Measurements from ENCODE around the gene USP12. TPM values are rescaled to one million over a fixed set of nuclear protein-coding genes. Genes with fewer than 3 reads are reported as not detected.

The USP12 gene
- total RNA-seq, 1 donor from 2014 or later: 19.7 TPM

- H3K27me3 Mint-ChIP-seq (ENCODE audit: insufficient read depth, low read depth): peaks cover 4% of the 10 kb centered on the region
- no peaks in the 10 kb centered on the region for H4K20me1 ChIP-seq (ENCODE audit: low read depth)
- no peaks in the 10 kb centered on the region for H3K4me1 Mint-ChIP-seq
- H3K9me3 Mint-ChIP-seq: peaks cover 5% of the 10 kb centered on the region
- H3K4me3 ChIP-seq: no peak overlapping the region
- TF ChIP-seq EZH2phosphoT487 (IDR thresholded peaks at IDR 0.05): no peak
- no peak for TF ChIP-seq EZH2 (IDR thresholded peaks at IDR 0.05)
- TF ChIP-seq CTCF (IDR thresholded peaks at IDR 0.05): no peak
- H3K4me1 ChIP-seq: no peaks in the 10 kb centered on the region
- H3K9ac ChIP-seq: no peak overlapping the region
- H3K4me3 Mint-ChIP-seq: no peak overlapping the region
- H2AFZ ChIP-seq (replicated peaks): no peak overlapping the region
- H3K36me3 ChIP-seq: no peaks in the 10 kb centered on the region
- H3K9me3 ChIP-seq (ENCODE audit: low read depth): no peaks in the 10 kb centered on the region
- H3F3A ChIP-seq (ENCODE audit: low read depth): no peaks in the 10 kb centered on the region
- H3K79me2 ChIP-seq (ENCODE audit: low read depth): no peaks in the 10 kb centered on the region
- DNase-seq (ENCODE audit: low spot score): no peak
- H3K4me2 ChIP-seq: no peak overlapping the region
- H3K27ac ChIP-seq: no peak overlapping the region
- no peak overlapping the region for H3K27ac Mint-ChIP-seq
- H3K36me3 Mint-ChIP-seq: no peaks in the 10 kb centered on the region
- no peaks in the 10 kb centered on the region for H3K27me3 ChIP-seq
Measured at GRCh38 chr13:27200413-27201070, 28.9 kb upstream of the USP12 start.

DNA sequence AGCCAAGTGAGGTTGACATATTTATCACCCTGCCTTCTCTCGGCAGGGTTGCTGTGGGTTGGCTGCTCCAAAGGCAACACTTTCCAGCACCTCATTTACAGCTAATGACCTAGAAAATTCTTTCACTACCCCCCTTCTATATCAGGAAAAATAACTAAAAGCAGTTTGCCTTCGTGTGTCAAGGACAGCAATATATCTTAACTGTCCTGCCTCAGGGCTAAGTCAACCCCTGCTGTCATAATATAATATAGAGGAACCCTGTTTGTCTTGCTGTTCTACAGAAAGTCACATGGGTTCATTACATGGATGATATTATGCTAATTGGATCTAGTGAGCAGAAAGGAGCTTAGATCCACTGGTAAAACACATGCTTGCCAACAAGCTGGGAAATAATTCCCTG, 28.1 kb upstream of the USP12 start:
- Histone ChIP-seq H3K27ac (no peak overlapping the region), H3K9ac (no peak overlapping the region), H3K36me3 (no peaks in the 10 kb centered on the region), H3F3A (ENCODE audit: low read depth) (no peaks in the 10 kb centered on the region), H3K4me1 (no peaks in the 10 kb centered on the region), H3K9me3 (ENCODE audit: low read depth) (no peaks in the 10 kb centered on the region), H3K79me2 (ENCODE audit: low read depth) (no peaks in the 10 kb centered on the region), H2AFZ (replicated peaks) (no peak overlapping the region), H3K4me2 (no peak overlapping the region), H3K27me3 (no peaks in the 10 kb centered on the region), H4K20me1 (ENCODE audit: low read depth) (no peaks in the 10 kb centered on the region), H3K4me3 (no peak overlapping the region)
- Mint-ChIP-seq H3K36me3 (no peaks in the 10 kb centered on the region), H3K4me1 (peaks cover 8% of the 10 kb centered on the region), H3K27ac (no peak overlapping the region), H3K4me3 (no peak overlapping the region), H3K27me3 (ENCODE audit: insufficient read depth, low read depth) (peaks cover 5% of the 10 kb centered on the region), H3K9me3 (peaks cover 5% of the 10 kb centered on the region)
- no peak for DNase-seq (ENCODE audit: low spot score)
- TF ChIP-seq EZH2phosphoT487 (IDR thresholded peaks at IDR 0.05) (no peak), EZH2 (IDR thresholded peaks at IDR 0.05) (no peak), CTCF (IDR thresholded peaks at IDR 0.05) (no peak)

DNA sequence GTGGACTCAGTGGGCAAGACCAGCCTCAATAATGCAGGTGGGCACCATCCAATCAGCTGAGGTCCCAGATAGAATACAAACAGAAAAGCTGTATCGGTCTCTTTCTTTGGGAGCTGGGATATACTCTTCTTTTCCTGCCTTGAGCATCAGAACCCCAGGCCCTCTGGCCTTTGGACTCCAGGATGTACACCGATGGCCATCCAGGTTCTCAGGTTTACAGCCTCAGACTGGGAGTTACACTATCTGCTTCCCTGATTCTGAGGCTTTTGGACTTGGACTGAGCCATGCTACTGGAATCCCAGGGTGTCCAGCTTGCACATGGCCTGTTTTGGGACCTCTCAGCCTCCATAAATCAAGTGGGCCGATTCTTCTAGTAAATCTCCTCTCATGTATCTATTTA, 27.6 kb upstream of the USP12 start:
- Histone ChIP-seq H3K9me3 (ENCODE audit: low read depth) (no peaks in the 10 kb centered on the region), H3K27me3 (no peaks in the 10 kb centered on the region), H3K4me1 (no peaks in the 10 kb centered on the region), H3K9ac (no peak overlapping the region), H3K4me2 (no peak overlapping the region), H2AFZ (replicated peaks) (no peak overlapping the region), H3K79me2 (ENCODE audit: low read depth) (no peaks in the 10 kb centered on the region), H3K36me3 (no peaks in the 10 kb centered on the region), H3K4me3 (no peak overlapping the region), H3F3A (ENCODE audit: low read depth) (no peaks in the 10 kb centered on the region), H3K27ac (no peak overlapping the region), H4K20me1 (ENCODE audit: low read depth) (no peaks in the 10 kb centered on the region)
- Mint-ChIP-seq H3K4me3 (no peak overlapping the region), H3K27me3 (ENCODE audit: insufficient read depth, low read depth) (peaks cover 4% of the 10 kb centered on the region), H3K9me3 (peaks cover 5% of the 10 kb centered on the region), H3K27ac (no peak overlapping the region), H3K4me1 (peaks cover 12% of the 10 kb centered on the region), H3K36me3 (no peaks in the 10 kb centered on the region)
- no peak for DNase-seq (ENCODE audit: low spot score)
- TF ChIP-seq EZH2 (IDR thresholded peaks at IDR 0.05) (no peak), CTCF (IDR thresholded peaks at IDR 0.05) (no peak), EZH2phosphoT487 (IDR thresholded peaks at IDR 0.05) (no peak)
